Measurements from ENCODE around the gene DDAH1. TPM values are rescaled to one million over a fixed set of nuclear protein-coding genes. Genes with fewer than 3 reads are reported as not detected.

Gene DDAH1
- total and polyA plus RNA-seq, 9 donors = 29.6 to 51.2 (median 37.2) TPM

DNA sequence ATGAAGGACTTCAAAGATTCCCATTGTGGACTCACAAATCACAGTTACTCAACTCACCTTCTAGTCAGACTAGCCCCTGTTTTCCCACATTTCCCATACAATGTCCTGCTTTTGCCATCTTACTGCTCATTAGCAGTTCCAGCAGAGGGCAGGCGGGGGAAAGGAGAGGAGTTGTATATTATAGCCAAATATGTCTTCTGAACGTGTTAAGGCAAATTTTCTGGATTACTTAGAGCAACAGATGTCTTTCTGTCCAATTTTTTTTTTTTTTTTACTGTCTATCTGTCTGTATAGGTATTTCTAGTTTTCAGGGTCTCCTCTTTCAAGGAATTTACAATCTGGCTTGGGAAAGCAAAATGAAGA, 29.9 kb upstream of the DDAH1 start:
- Histone ChIP-seq H3K9me3 (replicated peaks; ENCODE audit: control insufficient read depth, low read depth, low read length) (no peaks in the 10 kb centered on the region), H3K4me1 (ENCODE audit: control insufficient read depth, insufficient read depth, low read length) (peaks cover 7% of the 10 kb centered on the region), H3K27ac (ENCODE audit: low read length) (no peak overlapping the region), H3K4me3 (ENCODE audit: low read length) (no peak overlapping the region), H3K36me3 (ENCODE audit: control insufficient read depth, insufficient read depth, low read length) (no peaks in the 10 kb centered on the region), H3K27me3 (ENCODE audit: control insufficient read depth, insufficient read depth, low read length) (no peaks in the 10 kb centered on the region)
- no CpG with 5 or more reads among the region's 2 CpGs for WGBS (ENCODE audit: insufficient coverage)
- DNase-seq = peak; percentile 32

DNA sequence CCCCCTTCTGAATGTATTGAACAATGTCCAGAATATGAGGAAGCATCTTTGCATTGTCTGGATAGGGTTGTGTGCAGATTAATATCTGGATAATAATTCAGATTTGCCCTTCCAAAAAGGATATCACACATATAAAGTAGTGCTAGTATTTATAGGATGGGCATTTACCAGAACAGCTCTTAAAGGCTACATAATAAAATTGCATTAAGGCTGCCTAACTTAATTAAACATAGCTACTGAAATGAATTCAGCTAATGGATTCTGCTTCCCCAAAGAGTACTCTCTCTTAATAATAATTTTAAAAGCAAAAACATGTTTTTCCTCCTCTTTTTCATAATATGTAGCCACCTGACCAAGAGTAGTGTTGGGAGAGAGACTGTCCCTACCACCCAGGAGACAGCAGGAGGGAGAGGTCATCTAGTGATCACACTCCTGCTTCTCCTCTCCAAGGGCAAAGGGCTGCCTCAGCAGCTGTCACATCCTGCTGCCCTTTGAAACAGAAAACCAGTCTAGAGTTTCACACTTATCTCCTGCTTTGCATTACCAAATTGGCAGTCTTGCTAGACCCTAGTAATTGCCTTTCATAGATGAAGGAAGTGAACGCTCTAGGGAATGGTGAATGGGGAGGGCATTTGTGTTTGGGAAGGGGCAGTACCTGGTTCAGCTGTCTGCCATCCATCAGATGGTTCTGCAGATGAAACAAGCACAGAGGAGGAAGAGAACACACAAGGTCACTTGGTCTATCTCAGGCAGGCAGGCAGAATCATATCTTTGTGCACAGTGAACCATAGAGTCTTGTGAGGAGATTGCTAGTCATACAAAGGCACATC, 29.3 kb upstream of the DDAH1 start:
- no peak overlapping the region for H3K27ac ChIP-seq (ENCODE audit: low read length)
- no peaks in the 10 kb centered on the region for H3K36me3 ChIP-seq (ENCODE audit: control insufficient read depth, insufficient read depth, low read length)
- no peaks in the 10 kb centered on the region for H3K27me3 ChIP-seq (ENCODE audit: control insufficient read depth, insufficient read depth, low read length)
- H3K4me3 ChIP-seq (ENCODE audit: low read length) = no peak overlapping the region
- peak; percentile 39 for DNase-seq
- no peaks in the 10 kb centered on the region for H3K9me3 ChIP-seq (replicated peaks; ENCODE audit: control insufficient read depth, low read depth, low read length)
- 80% methylated on average over 1 of the region's 1 CpG for WGBS (ENCODE audit: insufficient coverage)
- H3K4me1 ChIP-seq (ENCODE audit: control insufficient read depth, insufficient read depth, low read length) = peaks cover 7% of the 10 kb centered on the region

DNA sequence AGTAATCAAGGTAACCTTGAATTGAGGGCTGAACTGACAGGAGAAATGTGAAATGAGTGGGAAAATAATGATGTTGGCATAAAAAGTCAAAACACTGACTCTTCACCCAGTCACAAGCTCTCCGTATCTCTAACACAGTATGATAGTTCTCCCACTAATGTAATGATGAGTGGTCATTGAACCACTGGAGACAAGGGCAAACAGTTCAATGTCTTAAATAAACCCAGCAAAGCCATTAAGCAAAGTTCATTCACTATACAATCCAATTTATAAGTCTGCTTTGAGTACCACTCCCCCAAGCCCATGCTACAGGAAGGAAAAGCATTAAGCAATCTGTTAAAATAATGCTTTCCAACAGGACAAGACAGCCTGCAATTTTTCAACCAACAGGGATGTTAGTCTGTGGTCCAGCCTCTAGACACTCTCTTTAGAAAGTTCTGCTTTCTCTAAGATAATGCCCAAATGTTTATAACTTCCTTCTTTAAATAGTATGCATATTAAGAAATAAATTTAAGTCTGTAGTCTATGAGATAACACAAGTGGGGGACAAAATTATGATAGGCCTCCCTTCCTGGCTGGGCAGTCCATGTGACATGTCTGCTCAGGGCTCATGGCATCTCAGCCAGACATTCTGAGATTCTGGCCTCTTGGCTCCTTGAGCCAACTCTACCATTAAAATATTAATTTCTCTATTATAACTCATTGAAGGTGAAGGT, 25.5 kb upstream of the DDAH1 start:
- Histone ChIP-seq H3K27ac (ENCODE audit: low read length) (no peak overlapping the region), H3K27me3 (ENCODE audit: control insufficient read depth, insufficient read depth, low read length) (no peaks in the 10 kb centered on the region), H3K4me1 (ENCODE audit: control insufficient read depth, insufficient read depth, low read length) (peaks cover 5% of the 10 kb centered on the region), H3K4me3 (ENCODE audit: low read length) (no peak overlapping the region), H3K36me3 (ENCODE audit: control insufficient read depth, insufficient read depth, low read length) (no peaks in the 10 kb centered on the region), H3K9me3 (replicated peaks; ENCODE audit: control insufficient read depth, low read depth, low read length) (no peaks in the 10 kb centered on the region)
- no peak for DNase-seq
- WGBS (ENCODE audit: insufficient coverage) = no CpG with 5 or more reads among the region's 1 CpG

DNA sequence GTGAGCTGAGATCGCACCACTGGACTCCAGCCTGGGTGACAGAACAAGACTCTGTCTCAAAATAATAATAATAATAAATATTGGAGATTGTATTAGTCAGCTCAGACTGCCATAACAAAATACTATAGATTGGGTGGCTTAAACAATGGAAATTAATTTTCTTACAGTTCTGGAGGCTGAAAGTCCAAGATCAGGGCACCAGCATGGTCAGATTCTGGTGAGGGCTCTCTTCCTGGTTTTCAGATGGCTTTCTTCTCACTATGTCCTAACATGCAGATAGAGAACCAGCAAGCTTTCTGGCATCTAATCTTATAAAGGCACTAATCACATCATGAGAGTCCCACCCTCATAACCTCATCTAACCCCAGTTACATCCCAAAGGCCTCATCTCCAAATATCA, 23.2 kb upstream of the DDAH1 start:
- no peak for DNase-seq
- H3K27ac ChIP-seq (ENCODE audit: low read length) = no peak overlapping the region
- no peak overlapping the region for H3K4me3 ChIP-seq (ENCODE audit: low read length)
- H3K27me3 ChIP-seq (ENCODE audit: control insufficient read depth, insufficient read depth, low read length) = no peaks in the 10 kb centered on the region
- WGBS (ENCODE audit: insufficient coverage) = no CpG with 5 or more reads among the region's 1 CpG
- no peaks in the 10 kb centered on the region for H3K9me3 ChIP-seq (replicated peaks; ENCODE audit: control insufficient read depth, low read depth, low read length)
- no peaks in the 10 kb centered on the region for H3K36me3 ChIP-seq (ENCODE audit: control insufficient read depth, insufficient read depth, low read length)
- no peaks in the 10 kb centered on the region for H3K4me1 ChIP-seq (ENCODE audit: control insufficient read depth, insufficient read depth, low read length)

DNA sequence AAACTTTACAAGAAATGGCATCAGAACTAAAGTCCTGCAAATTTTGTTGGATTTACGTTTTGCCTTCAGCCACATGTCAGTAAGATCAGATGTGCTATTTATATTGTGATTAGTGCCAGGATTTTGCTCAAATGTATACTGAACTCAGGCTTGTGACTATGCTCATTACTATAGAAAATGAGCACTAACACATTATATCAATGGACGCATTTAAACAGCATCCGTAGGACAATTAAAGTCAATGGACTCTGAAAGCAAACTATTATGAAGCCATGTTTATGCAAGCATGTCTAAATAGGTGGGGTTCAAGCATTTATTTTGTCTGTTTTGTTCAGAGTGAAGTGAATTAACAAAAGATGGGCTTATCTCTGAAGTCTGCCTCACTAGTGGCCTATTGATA, 20.6 kb upstream of the DDAH1 start:
- H3K36me3 ChIP-seq (ENCODE audit: control insufficient read depth, insufficient read depth, low read length) = no peaks in the 10 kb centered on the region
- H3K9me3 ChIP-seq (replicated peaks; ENCODE audit: control insufficient read depth, low read depth, low read length) = no peaks in the 10 kb centered on the region
- no peak overlapping the region for H3K4me3 ChIP-seq (ENCODE audit: low read length)
- no peaks in the 10 kb centered on the region for H3K27me3 ChIP-seq (ENCODE audit: control insufficient read depth, insufficient read depth, low read length)
- no peak overlapping the region for H3K27ac ChIP-seq (ENCODE audit: low read length)
- DNase-seq = no peak
- H3K4me1 ChIP-seq (ENCODE audit: control insufficient read depth, insufficient read depth, low read length) = no peaks in the 10 kb centered on the region
- WGBS (ENCODE audit: insufficient coverage) = no CpG with 5 or more reads among the region's 3 CpGs

DNA sequence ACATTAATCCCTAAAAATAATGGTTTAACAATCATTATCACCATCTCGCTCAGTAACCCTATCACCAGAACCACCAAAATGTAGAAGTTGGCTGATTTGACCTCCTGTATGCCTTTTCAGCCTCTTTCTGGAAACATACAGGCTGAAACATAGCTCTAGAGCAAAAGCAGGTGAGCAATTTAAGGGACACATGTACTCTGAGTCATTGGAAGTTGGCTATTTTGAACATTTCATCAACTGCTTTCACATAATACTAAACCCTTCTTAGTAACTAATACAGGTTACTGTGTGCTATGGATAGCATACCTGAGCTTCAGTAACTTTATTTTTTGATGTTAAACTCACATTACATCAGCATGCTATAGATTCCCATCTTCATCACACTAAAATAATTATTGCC, 19.8 kb upstream of the DDAH1 start:
- no peak for DNase-seq
- Histone ChIP-seq H3K9me3 (replicated peaks; ENCODE audit: control insufficient read depth, low read depth, low read length) (no peaks in the 10 kb centered on the region), H3K4me1 (ENCODE audit: control insufficient read depth, insufficient read depth, low read length) (no peaks in the 10 kb centered on the region), H3K27me3 (ENCODE audit: control insufficient read depth, insufficient read depth, low read length) (no peaks in the 10 kb centered on the region), H3K4me3 (ENCODE audit: low read length) (no peak overlapping the region), H3K36me3 (ENCODE audit: control insufficient read depth, insufficient read depth, low read length) (no peaks in the 10 kb centered on the region), H3K27ac (ENCODE audit: low read length) (no peak overlapping the region)
- WGBS (ENCODE audit: insufficient coverage) = no CpG with 5 or more reads among the region's 1 CpG

DNA sequence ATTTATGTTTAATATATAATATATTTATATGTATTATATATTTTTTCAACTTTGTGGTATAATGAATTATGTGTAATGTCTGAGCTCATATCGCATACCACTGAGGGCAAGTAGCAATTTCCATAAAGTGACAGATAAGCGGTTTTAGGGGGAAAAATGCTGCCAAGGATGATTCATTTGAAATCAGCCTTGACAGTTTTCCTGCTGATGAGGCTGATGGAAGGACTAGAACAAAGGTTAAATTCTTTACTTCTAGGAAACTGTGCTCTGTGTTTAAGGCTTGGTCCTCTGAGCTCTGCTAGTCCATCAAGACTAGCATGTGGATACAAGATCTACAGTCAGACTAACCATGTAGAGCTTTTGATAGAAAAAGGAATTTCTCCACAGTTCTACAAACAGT, 19.3 kb upstream of the DDAH1 start:
- 67% methylated on average over 1 of the region's 2 CpGs for WGBS (ENCODE audit: insufficient coverage)
- Histone ChIP-seq H3K27ac (ENCODE audit: low read length) (no peak overlapping the region), H3K4me3 (ENCODE audit: low read length) (no peak overlapping the region), H3K36me3 (ENCODE audit: control insufficient read depth, insufficient read depth, low read length) (no peaks in the 10 kb centered on the region), H3K4me1 (ENCODE audit: control insufficient read depth, insufficient read depth, low read length) (no peaks in the 10 kb centered on the region), H3K27me3 (ENCODE audit: control insufficient read depth, insufficient read depth, low read length) (no peaks in the 10 kb centered on the region), H3K9me3 (replicated peaks; ENCODE audit: control insufficient read depth, low read depth, low read length) (no peaks in the 10 kb centered on the region)
- DNase-seq = no peak

DNA sequence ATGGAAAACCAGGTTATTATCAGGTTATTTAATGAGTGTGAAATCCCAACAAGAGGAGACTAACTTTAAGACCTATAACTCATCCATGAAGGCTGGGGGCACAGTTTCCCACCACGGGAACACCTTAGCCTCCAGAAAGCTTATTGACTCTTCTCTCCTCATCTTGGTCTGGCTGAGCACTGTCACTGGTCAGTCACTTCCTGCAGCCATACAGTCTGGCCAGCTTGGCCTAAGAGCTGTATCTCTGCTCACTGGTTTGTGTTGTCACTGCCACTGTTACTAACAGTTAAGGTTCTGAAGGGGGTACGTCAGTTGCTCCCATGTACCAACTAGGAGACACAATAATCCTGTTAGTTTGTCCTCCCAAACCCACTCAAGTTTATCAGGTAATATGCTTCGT, 16.7 kb upstream of the DDAH1 start:
- no CpG with 5 or more reads among the region's 3 CpGs for WGBS (ENCODE audit: insufficient coverage)
- Histone ChIP-seq H3K27me3 (ENCODE audit: control insufficient read depth, insufficient read depth, low read length) (no peaks in the 10 kb centered on the region), H3K4me1 (ENCODE audit: control insufficient read depth, insufficient read depth, low read length) (no peaks in the 10 kb centered on the region), H3K27ac (ENCODE audit: low read length) (no peak overlapping the region), H3K4me3 (ENCODE audit: low read length) (no peak overlapping the region), H3K36me3 (ENCODE audit: control insufficient read depth, insufficient read depth, low read length) (no peaks in the 10 kb centered on the region), H3K9me3 (replicated peaks; ENCODE audit: control insufficient read depth, low read depth, low read length) (no peaks in the 10 kb centered on the region)
- no peak for DNase-seq

DNA sequence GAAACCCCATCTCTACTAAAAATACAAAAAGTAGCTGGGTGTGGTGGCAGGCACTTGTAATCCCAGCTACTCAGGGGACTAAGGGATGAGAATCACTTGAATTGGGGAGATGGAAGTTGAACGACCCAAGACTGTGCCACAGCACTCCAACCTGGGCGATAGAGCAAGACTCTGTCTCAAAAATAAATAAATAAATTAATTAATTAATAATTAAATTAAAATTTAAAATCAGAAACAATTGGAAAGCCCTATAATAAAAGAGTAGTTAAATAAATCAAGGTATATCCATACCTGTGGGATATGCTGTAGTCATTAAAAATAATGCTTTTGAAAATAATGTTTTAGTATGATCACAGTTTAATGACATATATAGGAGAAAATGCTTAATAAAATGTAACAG, 15.6 kb upstream of the DDAH1 start:
- no peaks in the 10 kb centered on the region for H3K36me3 ChIP-seq (ENCODE audit: control insufficient read depth, insufficient read depth, low read length)
- H3K27me3 ChIP-seq (ENCODE audit: control insufficient read depth, insufficient read depth, low read length) = no peaks in the 10 kb centered on the region
- WGBS (ENCODE audit: insufficient coverage) = no CpG with 5 or more reads among the region's 2 CpGs
- no peaks in the 10 kb centered on the region for H3K4me1 ChIP-seq (ENCODE audit: control insufficient read depth, insufficient read depth, low read length)
- no peak overlapping the region for H3K4me3 ChIP-seq (ENCODE audit: low read length)
- no peaks in the 10 kb centered on the region for H3K9me3 ChIP-seq (replicated peaks; ENCODE audit: control insufficient read depth, low read depth, low read length)
- DNase-seq = no peak
- H3K27ac ChIP-seq (ENCODE audit: low read length) = no peak overlapping the region

DNA sequence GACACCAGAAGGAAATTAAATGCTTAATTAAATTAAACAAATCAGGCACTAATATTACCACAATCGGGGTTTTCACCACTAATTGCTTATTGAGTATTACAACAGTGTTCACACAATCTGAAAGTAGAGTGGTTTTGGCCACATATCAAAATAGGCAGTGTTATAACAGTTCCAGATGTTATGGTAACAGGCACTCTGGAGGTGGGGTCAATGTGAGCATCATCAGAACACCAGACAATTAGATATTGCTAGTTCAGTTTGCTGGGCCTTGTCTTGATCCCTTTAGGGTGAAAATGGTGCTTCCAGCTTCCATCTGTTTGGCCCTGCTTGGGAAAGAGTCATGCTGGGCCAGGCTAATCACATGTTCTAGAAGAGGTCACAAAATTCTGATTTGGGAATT, 14.5 kb upstream of the DDAH1 start:
- no CpG with 5 or more reads among the region's 1 CpG for WGBS (ENCODE audit: insufficient coverage)
- Histone ChIP-seq H3K9me3 (replicated peaks; ENCODE audit: control insufficient read depth, low read depth, low read length) (no peaks in the 10 kb centered on the region), H3K27ac (ENCODE audit: low read length) (no peak overlapping the region), H3K4me1 (ENCODE audit: control insufficient read depth, insufficient read depth, low read length) (no peaks in the 10 kb centered on the region), H3K4me3 (ENCODE audit: low read length) (no peak overlapping the region), H3K36me3 (ENCODE audit: control insufficient read depth, insufficient read depth, low read length) (no peaks in the 10 kb centered on the region), H3K27me3 (ENCODE audit: control insufficient read depth, insufficient read depth, low read length) (no peaks in the 10 kb centered on the region)
- no peak for DNase-seq

Data from muscle of leg (tissue), 11 donors.